NB4 (cell line): ENCODE results near the gene NPHP4.

Experiments
- CTCF ChIP-seq: IDR thresholded peaks from one replicate; pipeline ENCODE4 v1.5.1; 2012; ENCODE audit warnings: low read depth, low read length
- MAX ChIP-seq: IDR thresholded peaks from 2 replicates; pipeline ENCODE4 v1.6.1; 2011; ENCODE audit warnings: low read depth, low read length
- MYC ChIP-seq: IDR thresholded peaks from 2 replicates; pipeline ENCODE4 v1.6.1; 2011; ENCODE audit warnings: low read depth, low read length
- POLR2A ChIP-seq: IDR thresholded peaks from 2 replicates; pipeline ENCODE4 v1.6.1; 2011; ENCODE audit warnings: mild to moderate bottlenecking; ENCODE audit not compliant: insufficient read length; ENCODE audit errors: extremely low read depth

- TF ChIP-seq CTCF (no peak), POLR2A (no peak), MYC (no peak), MAX (no peak)
These were observed 52.7 kb downstream of the NPHP4 start for GRCh38 chr1:5939271-5940170.
